K562 (cell line): ENCODE measurements around the gene UBE2D2. TPM values are rescaled to one million over a fixed set of nuclear protein-coding genes. Genes with fewer than 3 reads are reported as not detected.

ENCODE experiments used
- E2F6 ChIP-seq, 2 experiments: IDR thresholded peaks; 2 replicates each; pipeline ENCODE4 v1.6.1; 2011; ENCODE audit warnings: borderline replicate concordance in 1 of 2, control low read depth in 1 of 2, low read depth in 1 of 2, low read length in 1 of 2, mild to moderate bottlenecking in 1 of 2, mixed read lengths in 1 of 2, moderate library complexity in 1 of 2; ENCODE audit not compliant: insufficient read depth in 1 of 2, insufficient read length in 1 of 2, poor library complexity in 1 of 2, severe bottlenecking in 1 of 2; ENCODE audit errors: extremely low read depth in 1 of 2
- EGR1 ChIP-seq: fragments of 450-650 bp; conservative IDR thresholded peaks from 2 replicates; pipeline ENCODE4 v1.6.1; 2017; ENCODE audit warnings: mild to moderate bottlenecking
- EHMT2 ChIP-seq: fragments of 450-650 bp; IDR thresholded peaks from 2 replicates; pipeline ENCODE4 v1.6.1; 2018; ENCODE audit warnings: antibody characterized with exemption
- ELF4 ChIP-seq: fragments of 450-650 bp; formaldehyde crosslinking; IDR thresholded peaks from 2 replicates; pipeline ENCODE4 v1.4.0; 2022; ENCODE audit warnings: missing genetic modification characterization
- ETV5 ChIP-seq: sonication (generic); formaldehyde crosslinking; IDR thresholded peaks from 2 replicates; pipeline ENCODE4 v1.4.0; 2020; ENCODE audit warnings: low read depth, mild to moderate bottlenecking, missing genetic modification reagents
- HNRNPH1 ChIP-seq: fragments of 200-400 bp; formaldehyde crosslinking; optimal IDR thresholded peaks from 2 replicates; pipeline ENCODE3; 2017; ENCODE audit warnings: low read depth, mild to moderate bottlenecking, low read length, moderate library complexity
- HNRNPLL ChIP-seq: fragments of 200-400 bp; formaldehyde crosslinking; IDR thresholded peaks from 2 replicates; pipeline ENCODE4 v1.6.1; 2017; ENCODE audit warnings: low read length, low read depth, mild to moderate bottlenecking; ENCODE audit not compliant: poor library complexity, severe bottlenecking
- NCOA2 ChIP-seq, 2 experiments: fragments of 450-650 bp; IDR thresholded peaks; 2 replicates each; pipeline ENCODE4 v1.6.1; 2018; ENCODE audit warnings: mild to moderate bottlenecking in 2 of 2, moderate library complexity in 1 of 2; ENCODE audit not compliant: partially characterized antibody in 2 of 2
- NFATC3 ChIP-seq: fragments of 450-650 bp; IDR thresholded peaks from 2 replicates; pipeline ENCODE4 v1.6.1; 2017; ENCODE audit warnings: mild to moderate bottlenecking
- POLR2AphosphoS2 ChIP-seq: IDR thresholded peaks from 2 replicates; pipeline ENCODE4 v1.6.1; 2012; ENCODE audit warnings: low read length, improper control_type of control experiment
- POLR2G ChIP-seq: fragments of 200-400 bp; formaldehyde crosslinking; IDR thresholded peaks from 2 replicates; pipeline ENCODE4 v1.6.1; 2017; ENCODE audit warnings: low read depth, mild to moderate bottlenecking, antibody characterized with exemption, low read length, moderate library complexity
- SETDB1 ChIP-seq: IDR thresholded peaks from one replicate; pipeline ENCODE4 v1.6.1; 2012; ENCODE audit warnings: low read length, control low read depth, inconsistent platforms
- SP1 ChIP-seq: sonication (generic); formaldehyde crosslinking; IDR thresholded peaks from 2 replicates; pipeline ENCODE4 v1.8.1; 2022; ENCODE audit warnings: mild to moderate bottlenecking, missing genetic modification reagents
- TCF7 ChIP-seq: sonication (generic); IDR thresholded peaks from 2 replicates; pipeline ENCODE4 v1.6.1; 2016; ENCODE audit warnings: antibody characterized with exemption, borderline replicate concordance
- ZNF449 ChIP-seq: fragments of 250-450 bp; sonication (Bioruptor Pico); IDR thresholded peaks from 2 replicates; pipeline ENCODE4 v1.8.0; 2022; ENCODE audit warnings: moderate library complexity, mild to moderate bottlenecking, inconsistent platforms
- polyA plus RNA-seq, 8 experiments: library from polyadenylated mRNA; depleted of rRNA in 4 of 8; stranded (reverse) in 5 of 8; unstranded in 3 of 8; fragments of >200 nt; fragmentation: Nextera tagmentation in 2 of 8; fragmentation: Illumina TruSeq in 1 of 8; extraction: Ambion mirVana in 2 of 8; extraction: Trizol in 1 of 8; gene quantifications; 2 replicates each; pipeline versions ENCODE4 v1.2.1 to v1.2.3, GENCODE V29; 2011 to 2014; ENCODE audit warnings: inconsistent platforms in 1 of 8, missing spikeins in 1 of 8
- total RNA-seq, 7 experiments: library from RNA; depleted of rRNA in 6 of 7; stranded (reverse); fragments of >200 nt in 6 of 7; fragmentation: Illumina TruSeq in 2 of 7; extraction: Trizol in 2 of 7; gene quantifications; 2 replicates each; pipeline versions ENCODE4 v1.2.1 to v1.2.3, GENCODE V29; 2011 to 2021; ENCODE audit warnings: low replicate concordance in 1 of 7
- TF ChIP-seq, protein P1 (sequence below): fragments of 450-650 bp; IDR thresholded peaks from one replicate; pipeline ENCODE4 v1.6.1; 2018; ENCODE audit warnings: mild to moderate bottlenecking, moderate library complexity; ENCODE audit not compliant: partially characterized antibody
- TF ChIP-seq, protein P2 (sequence below): IDR thresholded peaks from 3 replicates; pipeline ENCODE4 v1.6.1; 2011; ENCODE audit warnings: borderline replicate concordance, mild to moderate bottlenecking, moderate library complexity; ENCODE audit not compliant: insufficient read length; ENCODE audit errors: extremely low read depth
- TF ChIP-seq, protein P3 (sequence below): fragments of 250-450 bp; sonication (Bioruptor Pico); IDR thresholded peaks from 2 replicates; pipeline ENCODE4 v1.8.0; 2021; ENCODE audit warnings: moderate library complexity, mild to moderate bottlenecking, inconsistent platforms

The UBE2D2 gene
- total and polyA plus RNA-seq, 9 of the 15 experiments (the other 6 are each of a cell fraction or from before 2014, with no cell fraction given) = 53.6 to 198 (median 122) TPM

DNA sequence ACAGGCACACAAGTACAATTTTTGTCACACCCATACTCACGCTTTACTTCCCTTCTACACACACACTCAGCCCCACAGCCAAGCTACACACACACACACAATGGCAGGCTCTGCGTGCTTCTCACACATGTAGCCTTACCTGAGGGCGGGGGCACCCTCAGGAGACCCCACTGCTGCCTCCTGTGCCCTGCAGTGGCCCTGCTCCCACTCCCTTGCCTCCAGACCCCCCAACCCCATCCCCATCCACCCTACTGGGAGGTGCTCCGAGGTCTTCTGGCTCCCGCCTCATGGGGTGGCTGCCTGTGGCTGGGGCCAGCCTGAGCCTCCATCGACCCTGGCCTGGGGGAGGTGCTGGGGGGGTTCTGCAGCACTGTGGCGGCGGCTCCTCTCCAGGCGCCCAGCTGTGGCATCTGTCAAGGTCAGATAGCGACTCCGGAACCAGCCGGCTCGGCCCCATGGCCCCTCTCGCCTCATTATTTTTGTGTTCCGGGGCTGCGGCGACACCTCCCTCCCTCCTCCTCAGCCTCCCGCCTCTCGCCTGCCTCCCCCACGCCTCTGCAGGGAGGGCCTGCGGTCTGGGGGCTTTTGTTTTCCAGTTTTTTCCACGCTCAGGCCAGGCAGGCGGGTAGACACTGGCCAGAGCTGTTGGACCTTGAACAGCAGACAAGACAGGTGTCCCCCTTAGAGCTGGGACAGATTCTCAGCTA is 108.7 kb downstream of the UBE2D2 start (continued):
- peak; percentile 45 to 78 for TF ChIP-seq E2F6 (IDR thresholded peaks at IDR 0.05; ENCODE audit: borderline replicate concordance in 1 of 2, extremely low read depth in 1 of 2, insufficient read depth in 1 of 2, insufficient read length in 1 of 2, low read depth in 1 of 2, low read length in 1 of 2, poor library complexity in 1 of 2, severe bottlenecking in 1 of 2)
- peak; percentile 85 for TF ChIP-seq POLR2G
- TF ChIP-seq ZNF449 (CRISPR knock-in tag) = peak; percentile 64; the same call in 1 of the 2 replicates
- TF ChIP-seq ELF4 (CRISPR knock-in tag) = no peak
- peak; percentile 85; the same call in 1 of the 2 replicates for TF ChIP-seq TCF7
- TF ChIP-seq HNRNPLL = no peak
- TF ChIP-seq, protein P1, sequence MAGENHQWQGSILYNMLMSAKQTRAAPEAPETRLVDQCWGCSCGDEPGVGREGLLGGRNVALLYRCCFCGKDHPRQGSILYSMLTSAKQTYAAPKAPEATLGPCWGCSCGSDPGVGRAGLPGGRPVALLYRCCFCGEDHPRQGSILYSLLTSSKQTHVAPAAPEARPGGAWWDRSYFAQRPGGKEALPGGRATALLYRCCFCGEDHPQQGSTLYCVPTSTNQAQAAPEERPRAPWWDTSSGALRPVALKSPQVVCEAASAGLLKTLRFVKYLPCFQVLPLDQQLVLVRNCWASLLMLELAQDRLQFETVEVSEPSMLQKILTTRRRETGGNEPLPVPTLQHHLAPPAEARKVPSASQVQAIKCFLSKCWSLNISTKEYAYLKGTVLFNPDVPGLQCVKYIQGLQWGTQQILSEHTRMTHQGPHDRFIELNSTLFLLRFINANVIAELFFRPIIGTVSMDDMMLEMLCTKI = no peak
- TF ChIP-seq, protein P2, sequence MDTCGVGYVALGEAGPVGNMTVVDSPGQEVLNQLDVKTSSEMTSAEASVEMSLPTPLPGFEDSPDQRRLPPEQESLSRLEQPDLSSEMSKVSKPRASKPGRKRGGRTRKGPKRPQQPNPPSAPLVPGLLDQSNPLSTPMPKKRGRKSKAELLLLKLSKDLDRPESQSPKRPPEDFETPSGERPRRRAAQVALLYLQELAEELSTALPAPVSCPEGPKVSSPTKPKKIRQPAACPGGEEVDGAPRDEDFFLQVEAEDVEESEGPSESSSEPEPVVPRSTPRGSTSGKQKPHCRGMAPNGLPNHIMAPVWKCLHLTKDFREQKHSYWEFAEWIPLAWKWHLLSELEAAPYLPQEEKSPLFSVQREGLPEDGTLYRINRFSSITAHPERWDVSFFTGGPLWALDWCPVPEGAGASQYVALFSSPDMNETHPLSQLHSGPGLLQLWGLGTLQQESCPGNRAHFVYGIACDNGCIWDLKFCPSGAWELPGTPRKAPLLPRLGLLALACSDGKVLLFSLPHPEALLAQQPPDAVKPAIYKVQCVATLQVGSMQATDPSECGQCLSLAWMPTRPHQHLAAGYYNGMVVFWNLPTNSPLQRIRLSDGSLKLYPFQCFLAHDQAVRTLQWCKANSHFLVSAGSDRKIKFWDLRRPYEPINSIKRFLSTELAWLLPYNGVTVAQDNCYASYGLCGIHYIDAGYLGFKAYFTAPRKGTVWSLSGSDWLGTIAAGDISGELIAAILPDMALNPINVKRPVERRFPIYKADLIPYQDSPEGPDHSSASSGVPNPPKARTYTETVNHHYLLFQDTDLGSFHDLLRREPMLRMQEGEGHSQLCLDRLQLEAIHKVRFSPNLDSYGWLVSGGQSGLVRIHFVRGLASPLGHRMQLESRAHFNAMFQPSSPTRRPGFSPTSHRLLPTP = no peak
- peak; percentile 85 for TF ChIP-seq EGR1
- no peak for TF ChIP-seq HNRNPH1
- TF ChIP-seq NCOA2 (IDR thresholded peaks at IDR 0.05; ENCODE audit: partially characterized antibody in 2 of 2) = no peak
- TF ChIP-seq EHMT2 = no peak
- TF ChIP-seq SETDB1 = no peak
- TF ChIP-seq, protein P3, sequence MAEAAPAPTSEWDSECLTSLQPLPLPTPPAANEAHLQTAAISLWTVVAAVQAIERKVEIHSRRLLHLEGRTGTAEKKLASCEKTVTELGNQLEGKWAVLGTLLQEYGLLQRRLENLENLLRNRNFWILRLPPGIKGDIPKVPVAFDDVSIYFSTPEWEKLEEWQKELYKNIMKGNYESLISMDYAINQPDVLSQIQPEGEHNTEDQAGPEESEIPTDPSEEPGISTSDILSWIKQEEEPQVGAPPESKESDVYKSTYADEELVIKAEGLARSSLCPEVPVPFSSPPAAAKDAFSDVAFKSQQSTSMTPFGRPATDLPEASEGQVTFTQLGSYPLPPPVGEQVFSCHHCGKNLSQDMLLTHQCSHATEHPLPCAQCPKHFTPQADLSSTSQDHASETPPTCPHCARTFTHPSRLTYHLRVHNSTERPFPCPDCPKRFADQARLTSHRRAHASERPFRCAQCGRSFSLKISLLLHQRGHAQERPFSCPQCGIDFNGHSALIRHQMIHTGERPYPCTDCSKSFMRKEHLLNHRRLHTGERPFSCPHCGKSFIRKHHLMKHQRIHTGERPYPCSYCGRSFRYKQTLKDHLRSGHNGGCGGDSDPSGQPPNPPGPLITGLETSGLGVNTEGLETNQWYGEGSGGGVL (CRISPR knock-in tag) = no peak
- TF ChIP-seq POLR2AphosphoS2 = no peak
- no peak; the same call in 1 of the 2 replicates for TF ChIP-seq SP1 (CRISPR knock-in tag)
- peak; percentile 98 for TF ChIP-seq ETV5 (CRISPR knock-in tag)
- TF ChIP-seq NFATC3 = no peak
